ENCODE measurements around the gene SOWAHA. TPM values are rescaled to one million over a fixed set of nuclear protein-coding genes. Genes with fewer than 3 reads are reported as not detected.

The SOWAHA gene
- total RNA-seq, 1 experiment from 2014 or later: not detected

GRCh38 chr5:132823481-132824050, 10.5 kb downstream of the SOWAHA start:
- DNase-seq (ENCODE audit: low read depth, low spot score): no peak
- Histone ChIP-seq H3K4me3 (ENCODE audit: low read depth in 2 of 2, low read length in 2 of 2) (no peak overlapping the region), H3K4me1 (ENCODE audit: control insufficient read depth, insufficient read depth, low read length) (peaks cover 14% of the 10 kb centered on the region), H3K27me3 (ENCODE audit: control insufficient read depth, insufficient read depth, low read length) (no peaks in the 10 kb centered on the region), H3K36me3 (ENCODE audit: control insufficient read depth, insufficient read depth, low read length) (no peaks in the 10 kb centered on the region), H3K27ac (ENCODE audit: low read length) (no peak overlapping the region), H3K9me3 (ENCODE audit: control insufficient read depth, insufficient read depth, low read depth, low read length) (no peaks in the 10 kb centered on the region)
- TF ChIP-seq SIN3A (IDR thresholded peaks at IDR 0.05; ENCODE audit: borderline replicate concordance, insufficient read depth, low read depth, low read length) (no peak), CTCF (IDR thresholded peaks at IDR 0.05) (no peak), TCF7L2 (IDR thresholded peaks at IDR 0.05; ENCODE audit: low read depth, low read length) (no peak), REST (IDR thresholded peaks at IDR 0.05; ENCODE audit: insufficient read depth in 1 of 2, low read depth in 2 of 2, low read length in 1 of 2) (no peak), POLR2AphosphoS5 (IDR thresholded peaks at IDR 0.05; ENCODE audit: low read depth, low read length) (no peak)
- no TSS peak for BruUV-seq (replicated peaks)
- intact Hi-C loops (cut with micrococcal nuclease; ENCODE audit: unreplicated experiment) (loop anchor here (10.0 kb wide), 1 partner anchor 439 kb away; no protein-coding TSS in a partner anchor), in situ Hi-C loops (cut with HindIII; ENCODE audit: low pct_unique_long_range_greater_than_20kb, low sequenced_read_pairs) (no loop called here)
- ATAC-seq: no peak
- ChIA-PET CTCF (no interaction called here), POLR2A (no interaction called here)

GRCh38 chr5:132824426-132824825, 11.3 kb downstream of the SOWAHA start:
- in situ Hi-C loops (cut with HindIII; ENCODE audit: low pct_unique_long_range_greater_than_20kb, low sequenced_read_pairs) (no loop called here), intact Hi-C loops (cut with micrococcal nuclease; ENCODE audit: unreplicated experiment) (loop anchor here (10.0 kb wide), 1 partner anchor 440 kb away; no protein-coding TSS in a partner anchor)
- ChIA-PET CTCF (no interaction called here), POLR2A (no interaction called here)
- Histone ChIP-seq H3K4me3 (ENCODE audit: low read depth in 2 of 2, low read length in 2 of 2) (no peak overlapping the region), H3K27me3 (ENCODE audit: control insufficient read depth, insufficient read depth, low read length) (no peaks in the 10 kb centered on the region), H3K36me3 (ENCODE audit: control insufficient read depth, insufficient read depth, low read length) (no peaks in the 10 kb centered on the region), H3K4me1 (ENCODE audit: control insufficient read depth, insufficient read depth, low read length) (peaks cover 17% of the 10 kb centered on the region), H3K9me3 (ENCODE audit: control insufficient read depth, insufficient read depth, low read depth, low read length) (no peaks in the 10 kb centered on the region), H3K27ac (ENCODE audit: low read length) (no peak overlapping the region)
- BruUV-seq (replicated peaks): no TSS peak
- ATAC-seq (no peak), DNase-seq (ENCODE audit: low read depth, low spot score) (no peak)
- TF ChIP-seq TCF7L2 (IDR thresholded peaks at IDR 0.05; ENCODE audit: low read depth, low read length): no peak
- TF ChIP-seq CTCF (IDR thresholded peaks at IDR 0.05): no peak
- TF ChIP-seq POLR2AphosphoS5 (IDR thresholded peaks at IDR 0.05; ENCODE audit: low read depth, low read length): no peak
- no peak for TF ChIP-seq SIN3A (IDR thresholded peaks at IDR 0.05; ENCODE audit: borderline replicate concordance, insufficient read depth, low read depth, low read length)
- no peak for TF ChIP-seq REST (IDR thresholded peaks at IDR 0.05; ENCODE audit: insufficient read depth in 1 of 2, low read depth in 2 of 2, low read length in 1 of 2)

All from Panc1 (cell line).